Thoracic aorta (tissue), 2 donors: ENCODE data around the gene FASTK. TPM values are rescaled to one million over a fixed set of nuclear protein-coding genes. Genes with fewer than 3 reads are reported as not detected.

Source experiments
- ATAC-seq: fragments of 150-250 bp; one replicate; pipeline ENCODE4 v1.8.0; 2017; ENCODE audit warnings: low read depth; ENCODE audit not compliant: insufficient number of reproducible peaks, low FRiP score
- DNase-seq: peaks from one replicate; pipeline ENCODE4 v3.0.0-alpha.2; 2020; ENCODE audit warnings: low spot score
- H3K27ac ChIP-seq, 2 donors: fragments of 200-600 bp; sonication (generic); 1 replicate in 1 of 2; 2 replicates in 1 of 2; pipeline ENCODE4 v1.5.1; 2016; ENCODE audit warnings: mild to moderate bottlenecking in 2 of 2, moderate library complexity in 2 of 2
- H3K27me3 ChIP-seq: fragments of 200-600 bp; sonication (generic); replicated peaks from 2 replicates; pipeline ENCODE4 v1.6.0; 2016; ENCODE audit warnings: mild to moderate bottlenecking; ENCODE audit not compliant: insufficient read depth
- H3K36me3 ChIP-seq: fragments of 200-600 bp; sonication (generic); one replicate; pipeline ENCODE4 v1.5.1; 2016
- H3K4me1 ChIP-seq, 2 donors: fragments of 200-600 bp; sonication (generic); 1 replicate in 1 of 2; 2 replicates in 1 of 2; pipeline versions ENCODE4 v1.5.1 to v1.6.0; 2016; ENCODE audit warnings: low read depth in 2 of 2, mild to moderate bottlenecking in 1 of 2; ENCODE audit not compliant: control insufficient read depth in 1 of 2
- H3K4me3 ChIP-seq: fragments of 200-600 bp; sonication (generic); 2 replicates; pipeline ENCODE4 v1.5.1; 2016; ENCODE audit warnings: mild to moderate bottlenecking
- H3K9me3 ChIP-seq: fragments of 200-600 bp; sonication (generic); 2 replicates; pipeline ENCODE4 v1.5.1; 2016
- CTCF ChIP-seq: fragments of 200-600 bp; sonication (generic); IDR thresholded peaks from one replicate; pipeline ENCODE4 v1.5.1; 2019; ENCODE audit warnings: antibody characterized with exemption
- total RNA-seq, 2 donors: library from RNA; depleted of rRNA; stranded (reverse); fragments of >200 nt; gene quantifications; one replicate each; pipeline versions ENCODE4 v1.1.0 to v1.2.3, GENCODE V29; 2016

Gene FASTK
- total RNA-seq, 2 donors from 2014 or later = 59.0 to 110 TPM

GRCh38 chr7:151053096-151053495 lies 27.5 kb downstream of the FASTK start:
- Histone ChIP-seq H3K27ac (no peak overlapping the region), H3K4me1 (peaks cover 9 to 13% of the 10 kb centered on the region in 2 donors), H3K4me3 (no peak overlapping the region), H3K9me3 (no peaks in the 10 kb centered on the region), H3K27me3 (no peaks in the 10 kb centered on the region), H3K36me3 (no peaks in the 10 kb centered on the region)
- TF ChIP-seq CTCF = no peak
- ATAC-seq (no peak), DNase-seq (no peak)

- Histone ChIP-seq H3K4me1 (peaks cover 0 to 5% of the 10 kb centered on the region in 2 donors), H3K4me3 (peak overlapping the region; percentile 41), H3K9me3 (no peaks in the 10 kb centered on the region), H3K36me3 (no peaks in the 10 kb centered on the region), H3K27me3 (no peaks in the 10 kb centered on the region), H3K27ac (no peak overlapping the region)
- no peak for DNase-seq
- no peak for ATAC-seq
- no peak for TF ChIP-seq CTCF
Measured at GRCh38 chr7:151051108-151051507, 29.5 kb downstream of the FASTK start.

- Histone ChIP-seq H3K27me3 (no peaks in the 10 kb centered on the region), H3K4me1 (peaks cover 0 to 5% of the 10 kb centered on the region in 2 donors), H3K4me3 (no peak overlapping the region), H3K27ac (no peak overlapping the region), H3K9me3 (no peaks in the 10 kb centered on the region), H3K36me3 (no peaks in the 10 kb centered on the region)
- TF ChIP-seq CTCF = no peak
- ATAC-seq = no peak
- no peak for DNase-seq
Measured at GRCh38 chr7:151048911-151049463, 31.6 kb downstream of the FASTK start.

GRCh38 chr7:151047976-151048815 lies 32.4 kb downstream of the FASTK start, which contains the start of gene ASIC3:
Gene ASIC3, plus strand, starts transcription at chr7:151048531. Its CDS starts 355 bp downstream, at chr7:151048886.
- Histone ChIP-seq H3K36me3 (peaks cover 1% of the 10 kb centered on the region), H3K4me1 (peaks cover 0 to 5% of the 10 kb centered on the region in 2 donors), H3K9me3 (no peaks in the 10 kb centered on the region), H3K27ac (no peak within 1 kb of the TSS), H3K27me3 (no peaks in the 10 kb centered on the region), H3K4me3 (no peak within 1 kb of the TSS)
- TF ChIP-seq CTCF = no peak
- no peak for ATAC-seq
- DNase-seq = no peak
